CD14-positive monocyte (primary cell): ENCODE results near the gene MFN2. TPM values are rescaled to one million over a fixed set of nuclear protein-coding genes. Genes with fewer than 3 reads are reported as not detected.

Experiments used
- DNase-seq, 3 donors: peaks; one replicate each; pipeline ENCODE4 v3.0.0-alpha.2; 2011 to 2022
- H2AFZ ChIP-seq: 2 replicates; pipeline ENCODE4 v1.6.0; 2012; ENCODE audit warnings: mild to moderate bottlenecking, low read depth, low read length, inconsistent platforms; ENCODE audit not compliant: insufficient read depth, poor library complexity, severe bottlenecking
- H3K27ac ChIP-seq, 2 donors: 1 replicate in 1 of 2; 2 replicates in 1 of 2; pipeline ENCODE4 v1.5.1; 2012 to 2013; ENCODE audit warnings: low read length in 2 of 2, control low read depth in 1 of 2, inconsistent platforms in 1 of 2, low read depth in 1 of 2, mild to moderate bottlenecking in 1 of 2
- H3K27me3 ChIP-seq, 2 donors: one replicate each; pipeline versions ENCODE4 v1.6.0 to v1.6.1; 2011 to 2013; ENCODE audit warnings: low read length in 2 of 2; ENCODE audit not compliant: control insufficient read depth in 2 of 2, insufficient read depth in 2 of 2
- H3K36me3 ChIP-seq, 2 donors: replicated peaks in 1 of 2; 1 replicate in 1 of 2; 2 replicates in 1 of 2; pipeline versions ENCODE4 v1.5.1 to v1.6.1; 2012 to 2013; ENCODE audit warnings: low read length in 2 of 2, control low read depth in 1 of 2, inconsistent platforms in 1 of 2, mild to moderate bottlenecking in 1 of 2; ENCODE audit not compliant: insufficient read depth in 2 of 2, control insufficient read depth in 1 of 2
- H3K4me1 ChIP-seq, 2 donors: 1 replicate in 1 of 2; 2 replicates in 1 of 2; pipeline versions ENCODE4 v1.5.1 to v1.6.1; 2012 to 2013; ENCODE audit warnings: low read length in 2 of 2, control low read depth in 1 of 2, inconsistent platforms in 1 of 2, mild to moderate bottlenecking in 1 of 2, moderate library complexity in 1 of 2; ENCODE audit not compliant: insufficient read depth in 2 of 2, control insufficient read depth in 1 of 2
- H3K4me2 ChIP-seq: replicated peaks from 2 replicates; pipeline ENCODE3; 2012; ENCODE audit warnings: low read length, moderate library complexity, mild to moderate bottlenecking; ENCODE audit not compliant: poor library complexity, severe bottlenecking; ENCODE audit errors: extremely low read depth
- H3K4me3 ChIP-seq, 3 experiments: fragments of 200-600 bp in 1 of 3; sonication (generic) in 1 of 3; replicated peaks in 1 of 3; 1 replicate in 2 of 3; 2 replicates in 1 of 3; pipeline ENCODE4 v1.5.1; 2011 to 2013; ENCODE audit warnings: low read length in 3 of 3, mild to moderate bottlenecking in 3 of 3, control low read depth in 2 of 3, low read depth in 2 of 3, inconsistent platforms in 1 of 3, moderate library complexity in 1 of 3
- H3K79me2 ChIP-seq: 2 replicates; pipeline ENCODE4 v1.6.0; 2012; ENCODE audit warnings: mild to moderate bottlenecking, control low read depth, inconsistent platforms, low read length, moderate library complexity; ENCODE audit not compliant: insufficient read depth
- H3K9ac ChIP-seq: 2 replicates; pipeline ENCODE4 v1.6.0; 2017; ENCODE audit warnings: low read length, mild to moderate bottlenecking; ENCODE audit not compliant: insufficient read depth, poor library complexity, severe bottlenecking
- H3K9me3 ChIP-seq, 2 donors: replicated peaks in 1 of 2; 1 replicate in 1 of 2; 2 replicates in 1 of 2; pipeline versions ENCODE4 v1.5.1 to v1.6.1; 2012 to 2013; ENCODE audit warnings: low read length in 2 of 2, control low read depth in 1 of 2; ENCODE audit not compliant: control insufficient read depth in 1 of 2, insufficient read depth in 1 of 2
- H4K20me1 ChIP-seq: 2 replicates; pipeline ENCODE4 v1.6.0; 2012; ENCODE audit warnings: mild to moderate bottlenecking, low read length, control low read depth, moderate library complexity; ENCODE audit not compliant: insufficient read depth
- H3K27ac Mint-ChIP-seq, 7 donors: one replicate each; pipeline ENCODE4 v1.8.0; 2020; ENCODE audit warnings: mild to moderate bottlenecking in 7 of 7, mixed read lengths in 7 of 7, moderate library complexity in 6 of 7, inconsistent platforms in 2 of 7
- H3K27me3 Mint-ChIP-seq, 3 donors: one replicate each; pipeline ENCODE4 v1.8.0; 2021 to 2022; ENCODE audit warnings: low read depth in 3 of 3, mild to moderate bottlenecking in 3 of 3, mixed read lengths in 3 of 3, moderate library complexity in 3 of 3, inconsistent platforms in 1 of 3
- H3K36me3 Mint-ChIP-seq, 2 donors: one replicate each; pipeline ENCODE4 v1.8.0; 2020; ENCODE audit warnings: mixed read lengths in 2 of 2, inconsistent platforms in 1 of 2, mild to moderate bottlenecking in 1 of 2
- H3K4me1 Mint-ChIP-seq: one replicate; pipeline ENCODE4 v1.8.0; 2020; ENCODE audit warnings: mild to moderate bottlenecking, mixed read lengths
- H3K4me3 Mint-ChIP-seq, 2 donors: one replicate each; pipeline ENCODE4 v1.8.0; 2020; ENCODE audit warnings: mild to moderate bottlenecking in 2 of 2, mixed read lengths in 2 of 2, moderate library complexity in 1 of 2
- H3K9me3 Mint-ChIP-seq, 7 donors: one replicate each; pipeline ENCODE4 v1.8.0; 2020 to 2022; ENCODE audit warnings: mixed read lengths in 7 of 7, mild to moderate bottlenecking in 6 of 7, moderate library complexity in 6 of 7, inconsistent platforms in 2 of 7
- CTCF ChIP-seq: fragments of 200-600 bp; IDR thresholded peaks from one replicate; pipeline ENCODE4 v1.8.0; 2022; ENCODE audit warnings: antibody characterized with exemption, mild to moderate bottlenecking
- WGBS: methylation state at CpG from one replicate; pipeline ENCODE4 v1.1.5; 2013; ENCODE audit warnings: missing lambda C conversion rate; ENCODE audit not compliant: insufficient coverage; 5-methylcytosine and 5-hydroxymethylcytosine counted together
- intact Hi-C, 2 donors: fragments of 100-400 bp; cut with micrococcal nuclease; formaldehyde crosslinking; loops; one replicate each; pipeline versions ENCODE4 v1.15.0 to v1.15.1; 2023
- polyA plus RNA-seq, 3 donors: library from polyadenylated mRNA; depleted of rRNA in 1 of 3; unstranded in 2 of 3; stranded (reverse) in 1 of 3; fragments of 300-500 nt in 2 of 3; fragments of >200 nt in 1 of 3; fragmentation: Illumina TruSeq in 2 of 3; gene quantifications; 1 replicate in 2 of 3; 2 replicates in 1 of 3; pipeline ENCODE4 v1.2.3, GENCODE V29; 2012 to 2021

The MFN2 gene
- polyA plus RNA-seq, 3 donors = 26.3 to 35.8 (median 30.3) TPM

GRCh38 chr1:11989669-11990068 is 9.4 kb downstream of the MFN2 start:
- intact Hi-C loops = loop anchor here in 1 of 2 donors (10.0 kb wide), 1 partner anchor 185 kb away; the partner anchor contains the start of genes CLCN6 and MTHFR
- no peak overlapping the region for H3K9ac ChIP-seq
- WGBS = 93% methylated on average over 3 of the region's 7 CpGs

GRCh38 chr1:11990303-11991032 is 10.2 kb downstream of the MFN2 start:
- no peak overlapping the region for H3K4me2 ChIP-seq
- peaks cover 15 to 16% of the 10 kb centered on the region in 2 donors for H3K4me1 ChIP-seq
- H3K4me1 Mint-ChIP-seq = peaks cover 13% of the 10 kb centered on the region
- no peak overlapping the region for H2AFZ ChIP-seq
- no peak overlapping the region for H3K9ac ChIP-seq
- WGBS = 96% methylated on average over 9 of the region's 10 CpGs
- no peak for DNase-seq
- H3K9me3 ChIP-seq = no peaks in the 10 kb centered on the region
- no peaks in the 10 kb centered on the region for H3K9me3 Mint-ChIP-seq
- no peaks in the 10 kb centered on the region for H3K27me3 ChIP-seq
- no peak overlapping the region for H3K4me3 ChIP-seq
- peaks cover 11% of the 10 kb centered on the region for H4K20me1 ChIP-seq
- H3K36me3 ChIP-seq = peaks cover 56 to 70% of the 10 kb centered on the region in 2 donors
- H3K4me3 Mint-ChIP-seq = no peak overlapping the region
- intact Hi-C loops = no loop called here
- peaks cover 60 to 81% of the 10 kb centered on the region in 2 donors for H3K36me3 Mint-ChIP-seq
- H3K79me2 ChIP-seq = peaks cover 54% of the 10 kb centered on the region
- no peak for TF ChIP-seq CTCF
- peak overlapping the region in 1 of 2 donors; percentile 31 for H3K27ac ChIP-seq
- H3K27me3 Mint-ChIP-seq = peaks cover 0 to 5% (median 0%) of the 10 kb centered on the region in 3 donors
- H3K27ac Mint-ChIP-seq = peak overlapping the region in 5 of 7 donors; percentile 11 to 54 (median 52)

More at GRCh38 chr1:11989669-11990068, 9.4 kb downstream of the MFN2 start:
- Histone ChIP-seq H4K20me1 (peaks cover 11% of the 10 kb centered on the region), H3K4me1 (peaks cover 23 to 24% of the 10 kb centered on the region in 2 donors), H2AFZ (no peak overlapping the region), H3K4me2 (no peak overlapping the region), H3K27ac (no peak overlapping the region), H3K79me2 (peaks cover 57% of the 10 kb centered on the region), H3K4me3 (no peak overlapping the region), H3K36me3 (peaks cover 48 to 67% of the 10 kb centered on the region in 2 donors), H3K9me3 (no peaks in the 10 kb centered on the region), H3K27me3 (no peaks in the 10 kb centered on the region)
- Mint-ChIP-seq H3K9me3 (no peaks in the 10 kb centered on the region), H3K36me3 (peaks cover 58 to 79% of the 10 kb centered on the region in 2 donors), H3K27ac (peak overlapping the region in 2 of 7 donors; percentile 28 to 80), H3K4me1 (peaks cover 21% of the 10 kb centered on the region), H3K27me3 (peaks cover 0 to 5% (median 0%) of the 10 kb centered on the region in 3 donors), H3K4me3 (peak overlapping the region in 1 of 2 donors; percentile 17)
- no peak for DNase-seq
- no peak for TF ChIP-seq CTCF
